C4-2B (cell line): ENCODE data around the gene CNIH1.

Experiments
- ZFX ChIP-seq: fragments of 450-650 bp; IDR thresholded peaks from 2 replicates; pipeline ENCODE4 v1.6.1; 2017
- TF ChIP-seq, protein P1 (sequence below): fragments of 450-650 bp; conservative IDR thresholded peaks from 2 replicates; pipeline ENCODE4 v1.5.1; 2017; ENCODE audit warnings: mild to moderate bottlenecking

DNA sequence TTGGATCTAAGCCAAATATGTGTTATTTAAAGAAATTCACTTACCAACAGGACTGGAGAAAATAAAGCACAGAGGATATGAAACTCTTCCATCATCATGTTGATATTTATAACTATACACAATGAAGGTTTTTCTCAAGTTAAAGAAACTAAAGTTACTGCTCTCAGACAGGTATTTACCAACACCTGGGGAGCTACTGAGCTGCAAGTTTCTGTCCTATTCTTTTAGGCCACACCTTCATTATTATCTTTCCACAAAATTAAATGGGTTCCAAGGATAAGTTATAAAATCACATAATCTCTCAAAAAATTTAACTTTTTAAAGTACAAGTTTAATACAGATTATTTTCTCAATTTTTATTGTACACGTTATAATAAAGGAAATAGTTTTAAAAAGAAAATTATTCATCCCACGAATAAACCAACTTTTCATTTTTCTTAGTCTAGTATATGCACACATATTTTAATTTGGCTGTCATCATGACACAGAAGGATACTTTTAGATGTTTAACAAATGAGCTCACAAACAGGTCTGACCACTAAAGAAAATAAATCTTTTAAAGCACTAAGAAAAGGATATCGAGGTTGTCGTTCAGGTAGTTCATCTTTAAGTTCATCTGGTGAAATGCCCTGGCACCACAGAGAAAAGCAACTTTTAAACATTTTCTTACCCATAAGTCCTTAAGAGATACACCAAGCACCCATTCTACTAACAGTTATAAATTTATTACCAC, 39.8 kb upstream of the CNIH1 start:
- TF ChIP-seq, protein P1, sequence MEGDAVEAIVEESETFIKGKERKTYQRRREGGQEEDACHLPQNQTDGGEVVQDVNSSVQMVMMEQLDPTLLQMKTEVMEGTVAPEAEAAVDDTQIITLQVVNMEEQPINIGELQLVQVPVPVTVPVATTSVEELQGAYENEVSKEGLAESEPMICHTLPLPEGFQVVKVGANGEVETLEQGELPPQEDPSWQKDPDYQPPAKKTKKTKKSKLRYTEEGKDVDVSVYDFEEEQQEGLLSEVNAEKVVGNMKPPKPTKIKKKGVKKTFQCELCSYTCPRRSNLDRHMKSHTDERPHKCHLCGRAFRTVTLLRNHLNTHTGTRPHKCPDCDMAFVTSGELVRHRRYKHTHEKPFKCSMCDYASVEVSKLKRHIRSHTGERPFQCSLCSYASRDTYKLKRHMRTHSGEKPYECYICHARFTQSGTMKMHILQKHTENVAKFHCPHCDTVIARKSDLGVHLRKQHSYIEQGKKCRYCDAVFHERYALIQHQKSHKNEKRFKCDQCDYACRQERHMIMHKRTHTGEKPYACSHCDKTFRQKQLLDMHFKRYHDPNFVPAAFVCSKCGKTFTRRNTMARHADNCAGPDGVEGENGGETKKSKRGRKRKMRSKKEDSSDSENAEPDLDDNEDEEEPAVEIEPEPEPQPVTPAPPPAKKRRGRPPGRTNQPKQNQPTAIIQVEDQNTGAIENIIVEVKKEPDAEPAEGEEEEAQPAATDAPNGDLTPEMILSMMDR, result peak; percentile 22
- TF ChIP-seq ZFX, result no peak
